Skeletal muscle satellite cell (primary cell): Measurements from ENCODE around the gene SATB2.

Experiments
- H3K27me3 ChIP-seq: 2 replicates; pipeline ENCODE4 v1.7.0; 2013; ENCODE audit warnings: low read length; ENCODE audit not compliant: control insufficient read depth, insufficient read depth
- H3K36me3 ChIP-seq: 2 replicates; pipeline ENCODE4 v1.7.0; 2013; ENCODE audit warnings: mild to moderate bottlenecking, control low read depth, low read length; ENCODE audit not compliant: insufficient read depth
- H3K4me1 ChIP-seq: 2 replicates; pipeline ENCODE4 v1.7.0; 2013; ENCODE audit warnings: low read length; ENCODE audit not compliant: control insufficient read depth, insufficient read depth
- H3K4me2 ChIP-seq: 2 replicates; pipeline ENCODE4 v1.7.0; 2013; ENCODE audit warnings: mild to moderate bottlenecking, low read length
- H3K4me3 ChIP-seq: 2 replicates; pipeline ENCODE4 v1.7.0; 2013; ENCODE audit warnings: low read length
- H3K9ac ChIP-seq: 2 replicates; pipeline ENCODE4 v1.7.0; 2013; ENCODE audit warnings: mild to moderate bottlenecking, low read depth, low read length, moderate library complexity
- H3K9me3 ChIP-seq: replicated peaks from 2 replicates; pipeline ENCODE4 v1.7.0; 2013; ENCODE audit warnings: mild to moderate bottlenecking, control low read depth, low read length

Gene SATB2

GRCh38 chr2:199443589-199444130 is 14.1 kb downstream of the SATB2 start:
- Histone ChIP-seq H3K27me3 (no peaks in the 10 kb centered on the region), H3K4me2 (peak overlapping the region; percentile 33), H3K36me3 (no peaks in the 10 kb centered on the region), H3K9ac (no peak overlapping the region), H3K9me3 (no peaks in the 10 kb centered on the region), H3K4me3 (no peak overlapping the region), H3K4me1 (peaks cover 21% of the 10 kb centered on the region)

GRCh38 chr2:199442173-199442572 is 15.6 kb downstream of the SATB2 start:
- Histone ChIP-seq H3K9ac (no peak overlapping the region), H3K4me1 (peaks cover 21% of the 10 kb centered on the region), H3K36me3 (no peaks in the 10 kb centered on the region), H3K4me3 (no peak overlapping the region), H3K27me3 (no peaks in the 10 kb centered on the region), H3K9me3 (no peaks in the 10 kb centered on the region), H3K4me2 (no peak overlapping the region)

- Histone ChIP-seq H3K4me3 (no peak overlapping the region), H3K27me3 (no peaks in the 10 kb centered on the region), H3K4me1 (peaks cover 21% of the 10 kb centered on the region), H3K9ac (no peak overlapping the region), H3K9me3 (no peaks in the 10 kb centered on the region), H3K4me2 (no peak overlapping the region), H3K36me3 (no peaks in the 10 kb centered on the region)
These were observed 16.0 kb downstream of the SATB2 start for GRCh38 chr2:199441759-199442158.

GRCh38 chr2:199440118-199440517 is 17.6 kb downstream of the SATB2 start:
- Histone ChIP-seq H3K27me3 (no peaks in the 10 kb centered on the region), H3K4me2 (no peak overlapping the region), H3K4me1 (peaks cover 21% of the 10 kb centered on the region), H3K9ac (no peak overlapping the region), H3K9me3 (no peaks in the 10 kb centered on the region), H3K4me3 (no peak overlapping the region), H3K36me3 (no peaks in the 10 kb centered on the region)

- Histone ChIP-seq H3K27me3 (no peaks in the 10 kb centered on the region), H3K4me3 (no peak overlapping the region), H3K4me1 (peaks cover 21% of the 10 kb centered on the region), H3K36me3 (no peaks in the 10 kb centered on the region), H3K9me3 (no peaks in the 10 kb centered on the region), H3K9ac (no peak overlapping the region), H3K4me2 (no peak overlapping the region)
These were observed 18.2 kb downstream of the SATB2 start for GRCh38 chr2:199439542-199439941.

- H3K4me1 ChIP-seq: peaks cover 18% of the 10 kb centered on the region
These were observed 18.7 kb downstream of the SATB2 start for GRCh38 chr2:199439066-199439465.

GRCh38 chr2:199434555-199434954 is 23.2 kb downstream of the SATB2 start:
- Histone ChIP-seq H3K9ac (no peak overlapping the region), H3K4me1 (peaks cover 6% of the 10 kb centered on the region), H3K9me3 (no peaks in the 10 kb centered on the region), H3K4me2 (no peak overlapping the region), H3K4me3 (no peak overlapping the region), H3K36me3 (peaks cover 28% of the 10 kb centered on the region), H3K27me3 (no peaks in the 10 kb centered on the region)

More at GRCh38 chr2:199439066-199439465, 18.7 kb downstream of the SATB2 start:
- no peaks in the 10 kb centered on the region for H3K27me3 ChIP-seq
- H3K9ac ChIP-seq: no peak overlapping the region
- no peak overlapping the region for H3K4me2 ChIP-seq
- no peak overlapping the region for H3K4me3 ChIP-seq
- H3K36me3 ChIP-seq: no peaks in the 10 kb centered on the region
- H3K9me3 ChIP-seq: no peaks in the 10 kb centered on the region

GRCh38 chr2:199433204-199433832 is 24.4 kb downstream of the SATB2 start:
- H3K36me3 ChIP-seq: peaks cover 31% of the 10 kb centered on the region
- H3K4me2 ChIP-seq: no peak overlapping the region
- H3K4me3 ChIP-seq: no peak overlapping the region
- no peaks in the 10 kb centered on the region for H3K9me3 ChIP-seq
- H3K4me1 ChIP-seq: peaks cover 6% of the 10 kb centered on the region
- no peaks in the 10 kb centered on the region for H3K27me3 ChIP-seq
- H3K9ac ChIP-seq: no peak overlapping the region

GRCh38 chr2:199431746-199432213 is 26.0 kb downstream of the SATB2 start:
- Histone ChIP-seq H3K4me2 (no peak overlapping the region), H3K9me3 (no peaks in the 10 kb centered on the region), H3K4me1 (peaks cover 6% of the 10 kb centered on the region), H3K4me3 (no peak overlapping the region), H3K36me3 (peaks cover 38% of the 10 kb centered on the region), H3K27me3 (no peaks in the 10 kb centered on the region), H3K9ac (no peak overlapping the region)

GRCh38 chr2:199430214-199430613 is 27.5 kb downstream of the SATB2 start:
- Histone ChIP-seq H3K36me3 (peaks cover 38% of the 10 kb centered on the region), H3K4me3 (no peak overlapping the region), H3K4me1 (peaks cover 6% of the 10 kb centered on the region), H3K4me2 (no peak overlapping the region), H3K9ac (no peak overlapping the region), H3K9me3 (no peaks in the 10 kb centered on the region), H3K27me3 (no peaks in the 10 kb centered on the region)

- Histone ChIP-seq H3K4me1 (peaks cover 6% of the 10 kb centered on the region), H3K36me3 (peaks cover 43% of the 10 kb centered on the region), H3K4me3 (no peak overlapping the region), H3K27me3 (no peaks in the 10 kb centered on the region), H3K9ac (no peak overlapping the region), H3K4me2 (no peak overlapping the region), H3K9me3 (no peaks in the 10 kb centered on the region)
These were observed 29.4 kb downstream of the SATB2 start for GRCh38 chr2:199428291-199428690.

GRCh38 chr2:199424160-199424559 is 33.6 kb downstream of the SATB2 start:
- no peak overlapping the region for H3K4me2 ChIP-seq
- no peak overlapping the region for H3K4me3 ChIP-seq
- H3K9me3 ChIP-seq: no peaks in the 10 kb centered on the region
- no peaks in the 10 kb centered on the region for H3K27me3 ChIP-seq
- peaks cover 27% of the 10 kb centered on the region for H3K36me3 ChIP-seq
- no peak overlapping the region for H3K9ac ChIP-seq
- no peaks in the 10 kb centered on the region for H3K4me1 ChIP-seq
